ENCODE data around the gene PACRGL. TPM values are rescaled to one million over a fixed set of nuclear protein-coding genes. Genes with fewer than 3 reads are reported as not detected.
"Not testable (repeated sequence)": the region's sequence is repeated elsewhere in the genome, so short reads cannot be mapped to it uniquely, and the experiment has no call there.

PACRGL gene
- polyA plus RNA-seq, 1 donor: 13.3 TPM

- DNase-seq: no peak
Observed at GRCh38 chr4:20724915-20725314, 24.7 kb downstream of the PACRGL start.

- DNase-seq: no peak
Observed at GRCh38 chr4:20735931-20736330, 35.7 kb downstream of the PACRGL start.

- DNase-seq: not testable (repeated sequence)
Observed at GRCh38 chr4:20746000-20746399, 45.7 kb downstream of the PACRGL start.

GRCh38 chr4:20752641-20753040, 52.4 kb downstream of the PACRGL start:
- no peak for DNase-seq

GRCh38 chr4:20754036-20754435, 53.8 kb downstream of the PACRGL start:
- no peak for DNase-seq

- DNase-seq: no peak
Observed at GRCh38 chr4:20760053-20760452, 59.8 kb downstream of the PACRGL start.

GRCh38 chr4:20761382-20761781, 61.1 kb downstream of the PACRGL start:
- DNase-seq: no peak

- DNase-seq: no peak
Observed at GRCh38 chr4:20761826-20762225, 61.6 kb downstream of the PACRGL start.

- DNase-seq: no peak
Observed at GRCh38 chr4:20764366-20764992, 64.2 kb downstream of the PACRGL start.

- peak; percentile 48 for DNase-seq
Observed at GRCh38 chr4:20773144-20773997, 73.1 kb downstream of the PACRGL start.

- DNase-seq: no peak
Observed at GRCh38 chr4:20778896-20779295, 78.6 kb downstream of the PACRGL start.

GRCh38 chr4:20783134-20783533, 82.9 kb downstream of the PACRGL start:
- DNase-seq: not testable (repeated sequence)

- DNase-seq: no peak
Observed at GRCh38 chr4:20787940-20788665, 87.8 kb downstream of the PACRGL start.
